ENCODE data around the gene RPS8.

Gene RPS8

DNA sequence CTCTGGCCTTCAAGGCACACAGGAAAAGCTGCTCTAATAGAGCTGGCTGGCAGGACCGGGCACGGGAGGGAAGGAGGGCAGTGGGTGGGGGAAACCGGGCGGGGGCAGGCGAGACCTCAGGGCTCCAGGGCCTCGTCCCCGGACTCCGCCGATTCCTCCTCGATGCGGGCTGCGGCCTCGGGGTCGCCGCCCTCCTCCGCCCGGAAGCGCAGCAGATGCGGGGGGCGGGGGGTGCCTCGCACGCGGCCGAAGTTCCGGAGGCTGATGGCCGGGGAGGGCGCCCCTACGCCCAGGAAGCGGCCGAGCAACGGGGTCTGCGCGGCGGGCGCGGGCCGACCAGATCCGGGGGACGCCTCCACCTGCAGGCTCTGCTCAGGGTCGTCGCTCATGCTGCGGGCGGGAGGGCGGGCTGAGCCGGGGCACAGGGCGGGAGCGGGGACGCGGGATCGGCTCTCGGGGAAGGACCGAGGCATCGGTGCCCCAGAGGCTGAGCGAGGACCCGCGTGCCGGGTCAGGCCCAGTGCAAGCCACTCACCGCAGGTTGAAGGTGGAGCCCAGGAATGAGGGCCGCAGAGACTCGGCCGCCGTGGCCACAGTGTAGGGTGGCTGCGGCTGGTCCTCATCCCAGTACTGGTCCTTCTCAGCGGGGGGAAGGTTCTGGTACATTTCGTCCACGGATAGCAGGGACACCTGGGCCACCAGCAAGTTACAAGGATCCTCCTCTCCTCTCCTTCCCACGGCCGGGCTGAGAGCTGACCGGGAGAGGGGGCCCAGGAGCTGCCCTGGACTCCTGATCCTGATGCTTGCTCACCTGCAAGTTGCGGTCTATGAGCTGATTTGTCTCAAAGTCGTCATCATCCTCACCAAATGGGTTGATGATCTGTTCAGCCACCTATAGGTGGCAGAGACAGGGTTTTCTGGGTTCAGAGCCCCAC, 9.0 kb downstream of the RPS8 start:
- DNase-seq (ENCODE audit: low spot score): peak; percentile 68
- TF ChIP-seq, protein P1, sequence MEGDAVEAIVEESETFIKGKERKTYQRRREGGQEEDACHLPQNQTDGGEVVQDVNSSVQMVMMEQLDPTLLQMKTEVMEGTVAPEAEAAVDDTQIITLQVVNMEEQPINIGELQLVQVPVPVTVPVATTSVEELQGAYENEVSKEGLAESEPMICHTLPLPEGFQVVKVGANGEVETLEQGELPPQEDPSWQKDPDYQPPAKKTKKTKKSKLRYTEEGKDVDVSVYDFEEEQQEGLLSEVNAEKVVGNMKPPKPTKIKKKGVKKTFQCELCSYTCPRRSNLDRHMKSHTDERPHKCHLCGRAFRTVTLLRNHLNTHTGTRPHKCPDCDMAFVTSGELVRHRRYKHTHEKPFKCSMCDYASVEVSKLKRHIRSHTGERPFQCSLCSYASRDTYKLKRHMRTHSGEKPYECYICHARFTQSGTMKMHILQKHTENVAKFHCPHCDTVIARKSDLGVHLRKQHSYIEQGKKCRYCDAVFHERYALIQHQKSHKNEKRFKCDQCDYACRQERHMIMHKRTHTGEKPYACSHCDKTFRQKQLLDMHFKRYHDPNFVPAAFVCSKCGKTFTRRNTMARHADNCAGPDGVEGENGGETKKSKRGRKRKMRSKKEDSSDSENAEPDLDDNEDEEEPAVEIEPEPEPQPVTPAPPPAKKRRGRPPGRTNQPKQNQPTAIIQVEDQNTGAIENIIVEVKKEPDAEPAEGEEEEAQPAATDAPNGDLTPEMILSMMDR (IDR thresholded peaks at IDR 0.05; ENCODE audit: extremely low read depth, missing control alignments): no peak

DNA sequence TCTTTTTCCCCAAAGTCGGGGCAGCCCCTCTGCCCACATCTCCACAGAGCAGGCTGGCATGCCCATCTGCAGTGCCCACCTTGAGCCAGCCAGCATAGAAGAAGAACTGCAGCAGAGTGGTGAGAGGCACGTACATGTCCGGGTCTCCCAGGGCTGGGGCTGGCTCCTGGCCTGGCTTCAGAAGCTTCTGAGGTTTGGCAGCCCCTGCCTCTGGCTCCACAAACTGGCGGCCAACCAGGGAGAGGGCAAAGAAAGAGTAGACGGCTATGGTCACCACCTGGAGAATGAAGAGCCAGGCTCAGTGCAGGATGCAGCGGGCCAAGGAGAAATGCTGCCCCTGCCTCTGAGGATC, 9.7 kb downstream of the RPS8 start:
- no peak for DNase-seq (ENCODE audit: low spot score)
- TF ChIP-seq, protein P1 (IDR thresholded peaks at IDR 0.05; ENCODE audit: extremely low read depth, missing control alignments): no peak

DNA sequence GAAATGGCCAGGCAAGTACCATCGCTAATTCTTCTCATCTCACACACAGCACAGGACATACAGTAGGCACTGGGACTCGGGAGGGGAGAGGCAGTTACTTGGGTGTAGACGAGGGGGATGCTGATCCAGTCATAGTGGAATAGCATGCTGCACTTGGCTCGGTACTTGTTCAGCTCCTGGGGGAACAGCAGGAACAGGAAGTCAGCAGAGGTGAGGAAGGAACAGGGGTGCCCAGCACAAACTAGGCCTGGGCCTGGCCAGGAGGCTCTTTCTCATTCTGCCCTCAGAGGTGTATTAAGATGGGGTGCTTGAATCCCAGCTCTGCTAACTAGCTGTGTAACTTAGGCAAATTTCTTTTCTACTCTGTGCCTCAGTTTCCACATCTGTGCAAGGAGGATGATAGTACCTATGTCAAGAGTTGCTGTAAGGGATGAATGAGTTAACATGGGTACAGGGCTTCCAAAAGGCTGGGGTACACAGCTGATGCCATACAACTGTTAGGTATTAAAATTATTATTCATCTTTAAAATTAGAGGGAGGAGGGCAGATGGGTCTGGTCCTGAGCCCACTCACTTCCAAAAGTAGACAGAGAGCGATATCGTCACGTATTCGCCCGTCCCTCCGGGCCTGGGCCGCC, 10.3 kb downstream of the RPS8 start:
- DNase-seq (ENCODE audit: low spot score): no peak
- TF ChIP-seq, protein P1 (IDR thresholded peaks at IDR 0.05; ENCODE audit: extremely low read depth, missing control alignments): no peak

DNA sequence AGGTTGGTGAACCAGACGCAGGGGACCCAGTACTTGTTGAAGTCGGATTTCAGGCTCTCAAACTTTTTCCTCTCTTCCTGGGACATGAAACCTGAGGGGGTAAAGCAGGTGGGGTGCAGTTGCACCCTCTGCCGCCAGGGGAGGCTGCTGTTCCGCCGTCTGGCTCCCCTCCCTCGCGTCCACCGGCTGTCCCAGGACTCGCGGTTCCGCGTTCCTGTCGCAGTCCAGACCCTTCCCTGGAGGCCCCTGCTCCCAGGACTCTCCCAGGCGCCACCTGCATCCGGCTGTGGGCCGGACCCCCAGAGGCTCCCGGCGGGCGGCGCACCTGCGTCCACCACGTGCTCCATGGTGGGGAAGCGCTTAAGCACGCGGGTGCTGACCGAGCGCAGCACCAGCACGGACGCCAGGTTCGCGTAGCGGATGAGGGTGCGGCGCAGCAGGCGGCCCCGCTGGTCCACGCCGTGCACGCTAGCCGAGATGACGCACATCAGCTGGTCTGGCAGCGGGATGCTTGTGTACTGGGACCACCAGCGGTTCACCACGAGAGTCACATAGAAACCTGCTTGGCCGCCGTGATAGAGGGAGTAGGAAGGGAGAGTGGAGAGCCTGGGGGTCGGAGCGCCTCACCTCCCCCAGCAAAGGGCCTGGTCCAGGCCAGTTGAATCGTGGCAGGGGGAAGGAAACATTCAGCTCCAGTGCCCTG, 10.9 kb downstream of the RPS8 start:
- TF ChIP-seq, protein P1 (IDR thresholded peaks at IDR 0.05; ENCODE audit: extremely low read depth, missing control alignments): peak; percentile 93
- peak; percentile 85 for DNase-seq (ENCODE audit: low spot score)

DNA sequence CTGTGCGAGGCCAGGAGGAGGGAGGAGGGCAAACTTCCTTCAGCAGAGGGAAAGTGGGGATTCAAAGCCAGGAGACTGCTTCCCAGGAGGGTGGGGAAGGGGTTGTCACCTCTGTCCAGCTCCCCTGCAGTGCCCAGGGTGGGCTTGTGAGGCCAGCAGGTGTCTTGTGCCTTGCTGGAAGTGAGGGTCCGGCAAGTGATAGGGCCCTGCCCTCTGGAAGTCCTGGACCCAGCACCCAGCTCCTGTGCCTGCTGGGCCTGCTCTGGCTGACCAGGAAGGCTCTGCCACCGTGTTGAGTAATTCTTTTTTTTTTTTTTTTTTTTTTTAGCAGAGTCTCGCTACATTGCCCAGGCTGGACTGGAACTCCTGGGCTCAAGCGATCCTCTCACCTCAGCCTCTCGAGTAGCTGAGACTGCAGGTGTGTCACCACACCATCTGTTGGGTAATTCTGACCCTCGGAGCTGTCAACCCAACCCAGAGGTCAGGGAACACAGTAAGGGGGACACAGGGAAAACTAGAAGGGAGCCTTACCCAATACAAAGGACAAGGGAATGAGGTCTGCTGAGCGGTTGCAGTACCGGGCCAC, 11.6 kb downstream of the RPS8 start:
- no peak for DNase-seq (ENCODE audit: low spot score)
- TF ChIP-seq, protein P1 (IDR thresholded peaks at IDR 0.05; ENCODE audit: extremely low read depth, missing control alignments): no peak

DNA sequence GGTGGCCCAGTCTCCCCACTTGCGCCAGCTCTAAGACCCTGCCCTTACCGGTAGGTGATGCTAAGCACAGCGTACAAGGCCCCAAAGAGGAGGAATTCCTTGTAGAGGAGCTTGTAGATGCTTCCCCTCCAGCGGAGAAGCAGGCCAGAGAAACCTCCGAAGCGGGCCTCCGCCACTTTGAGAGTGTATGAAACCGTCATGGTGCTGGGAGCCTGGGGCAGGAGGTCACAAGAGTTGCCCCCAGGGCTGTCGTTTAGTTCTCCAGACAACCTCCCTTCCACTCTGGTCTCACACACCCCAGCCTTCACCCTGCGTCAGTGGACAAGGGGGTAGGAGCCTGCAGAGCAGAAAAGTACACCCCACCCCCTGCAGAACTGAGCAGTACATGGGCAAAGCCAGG, 12.2 kb downstream of the RPS8 start:
- DNase-seq (ENCODE audit: low spot score): no peak
- TF ChIP-seq, protein P1 (IDR thresholded peaks at IDR 0.05; ENCODE audit: extremely low read depth, missing control alignments): no peak

Data from GM20000 (cell line).